UCSD-AML1 (cell line): ENCODE results near the gene PPP2R5C.

Source experiments
- DNase-seq: peaks from one replicate; lab custom pipeline; 2025; ENCODE audit not compliant: unreplicated experiment; lab: John Stamatoyannopoulos, UW

The PPP2R5C gene

GRCh38 chr14:101838476-101838875, 77.0 kb downstream of the PPP2R5C start:
- no peak for DNase-seq

GRCh38 chr14:101839236-101839635, 77.7 kb downstream of the PPP2R5C start:
- no peak for DNase-seq

GRCh38 chr14:101839661-101840060, 78.2 kb downstream of the PPP2R5C start:
- DNase-seq: no peak

- DNase-seq: no peak
Observed at GRCh38 chr14:101840649-101841369, 79.3 kb downstream of the PPP2R5C start.

- DNase-seq: no peak
Observed at GRCh38 chr14:101843038-101843437, 81.5 kb downstream of the PPP2R5C start.

GRCh38 chr14:101843665-101844064, 82.2 kb downstream of the PPP2R5C start:
- no peak for DNase-seq

GRCh38 chr14:101844219-101844618, 82.7 kb downstream of the PPP2R5C start:
- DNase-seq: no peak

- DNase-seq: no peak
Observed at GRCh38 chr14:101844751-101845150, 83.2 kb downstream of the PPP2R5C start.

GRCh38 chr14:101845496-101845895, 84.0 kb downstream of the PPP2R5C start:
- no peak for DNase-seq

- DNase-seq: no peak
Observed at GRCh38 chr14:101845896-101846295, 84.4 kb downstream of the PPP2R5C start.

- no peak for DNase-seq
Observed at GRCh38 chr14:101849125-101849524, 87.6 kb downstream of the PPP2R5C start.

- DNase-seq: no peak
Observed at GRCh38 chr14:101849640-101850039, 88.1 kb downstream of the PPP2R5C start.

- no peak for DNase-seq
Observed at GRCh38 chr14:101851183-101851582, 89.7 kb downstream of the PPP2R5C start.

GRCh38 chr14:101851736-101852405, 90.4 kb downstream of the PPP2R5C start:
- DNase-seq: no peak

GRCh38 chr14:101852785-101853184, 91.3 kb downstream of the PPP2R5C start:
- no peak for DNase-seq

GRCh38 chr14:101853455-101854018, 92.0 kb downstream of the PPP2R5C start:
- no peak for DNase-seq

- peak; percentile 46 for DNase-seq
Observed at GRCh38 chr14:101854366-101854765, 92.9 kb downstream of the PPP2R5C start.

- no peak for DNase-seq
Observed at GRCh38 chr14:101855958-101856357, 94.4 kb downstream of the PPP2R5C start.

- DNase-seq: no peak
Observed at GRCh38 chr14:101856536-101856935, 95.0 kb downstream of the PPP2R5C start.

GRCh38 chr14:101857226-101857625, 95.7 kb downstream of the PPP2R5C start:
- no peak for DNase-seq

GRCh38 chr14:101858791-101859537, 97.5 kb downstream of the PPP2R5C start:
- DNase-seq: no peak

GRCh38 chr14:101859538-101859902, 98.0 kb downstream of the PPP2R5C start:
- DNase-seq: no peak
